ENCODE results near the gene SMKR1.
"Not testable (repeated sequence)": the region's sequence is repeated elsewhere in the genome, so short reads cannot be mapped to it uniquely, and the experiment has no call there.

Gene SMKR1

GRCh38 chr7:129530795-129531391, 28.6 kb downstream of the SMKR1 start:
- no peak for DNase-seq

- no peak for DNase-seq
Observed at GRCh38 chr7:129531721-129532120, 29.4 kb downstream of the SMKR1 start.

GRCh38 chr7:129532375-129532774, 30.0 kb downstream of the SMKR1 start:
- DNase-seq, result no peak

GRCh38 chr7:129534558-129535274, 32.4 kb downstream of the SMKR1 start:
- not testable (repeated sequence) for DNase-seq

GRCh38 chr7:129535896-129536295, 33.6 kb downstream of the SMKR1 start:
- DNase-seq, result no peak

- DNase-seq, result no peak
Observed at GRCh38 chr7:129536323-129536722, 34.0 kb downstream of the SMKR1 start.

GRCh38 chr7:129538790-129539189, 36.5 kb downstream of the SMKR1 start:
- DNase-seq, result no peak

- no peak for DNase-seq
Observed at GRCh38 chr7:129540340-129540739, 38.0 kb downstream of the SMKR1 start.

- no peak for DNase-seq
Observed at GRCh38 chr7:129544700-129545099, 42.4 kb downstream of the SMKR1 start.

- no peak for DNase-seq
Observed at GRCh38 chr7:129550693-129551360, 48.5 kb downstream of the SMKR1 start.

GRCh38 chr7:129553899-129554461, 51.6 kb downstream of the SMKR1 start:
- peak; percentile 48 for DNase-seq

- DNase-seq, result no peak
Observed at GRCh38 chr7:129556607-129557133, 54.3 kb downstream of the SMKR1 start.

- DNase-seq, result no peak
Observed at GRCh38 chr7:129557686-129558481, 55.6 kb downstream of the SMKR1 start.

- DNase-seq, result no peak
Observed at GRCh38 chr7:129559564-129559963, 57.2 kb downstream of the SMKR1 start.

- DNase-seq, result no peak
Observed at GRCh38 chr7:129560831-129561230, 58.5 kb downstream of the SMKR1 start.

GRCh38 chr7:129561677-129562359, 59.5 kb downstream of the SMKR1 start:
- DNase-seq, result no peak
